Non-pigmented ciliary epithelial cell (primary cell): Measurements from ENCODE around the gene CDH12.

ENCODE experiments used
- DNase-seq: peaks from one replicate; pipeline ENCODE4 v3.0.0-alpha.2; 2010; ENCODE audit warnings: low read depth

Gene CDH12

DNA sequence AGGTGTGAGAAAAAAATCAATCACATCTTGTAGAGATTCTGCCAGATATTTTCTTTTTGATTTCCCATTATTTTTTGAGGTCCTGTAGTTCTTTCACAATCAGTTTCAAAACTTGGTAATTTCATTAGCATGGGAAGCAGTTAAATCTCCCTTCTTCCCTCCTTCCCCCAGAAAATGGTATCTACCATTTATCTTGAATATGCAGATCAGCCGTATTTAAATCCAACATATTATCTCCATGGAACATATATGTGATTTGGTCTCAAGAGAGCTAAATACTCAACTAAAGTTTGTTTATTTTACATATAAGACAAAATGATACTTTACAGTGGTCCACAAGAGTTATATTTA lies 1034.8 kb downstream of the CDH12 start:
- no peak for DNase-seq

GRCh38 chr5:21817668-21818369 lies 1035.3 kb downstream of the CDH12 start:
- no peak for DNase-seq

GRCh38 chr5:21810737-21811316 lies 1042.3 kb downstream of the CDH12 start:
- DNase-seq = no peak

GRCh38 chr5:21809611-21810010 lies 1043.5 kb downstream of the CDH12 start:
- no peak for DNase-seq

DNA sequence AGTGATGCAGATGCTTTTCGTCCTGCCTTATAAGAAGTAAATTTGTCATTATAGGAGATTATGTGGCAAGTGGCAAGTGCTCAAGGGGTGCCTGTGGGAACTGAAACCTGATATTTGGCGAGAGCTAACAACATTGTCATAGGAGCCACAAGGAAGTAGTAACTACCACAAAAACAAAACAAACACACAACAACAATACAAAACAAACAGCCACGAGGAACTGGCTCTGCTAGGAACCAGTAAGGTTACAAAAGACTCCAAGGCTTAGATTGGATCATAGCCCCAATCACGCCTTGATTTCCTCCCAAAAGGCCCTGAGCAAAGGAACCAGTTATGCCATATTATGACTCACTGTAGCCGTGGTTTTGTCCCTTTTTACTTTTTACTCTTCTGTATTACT lies 1045.2 kb downstream of the CDH12 start:
- DNase-seq = no peak

DNA sequence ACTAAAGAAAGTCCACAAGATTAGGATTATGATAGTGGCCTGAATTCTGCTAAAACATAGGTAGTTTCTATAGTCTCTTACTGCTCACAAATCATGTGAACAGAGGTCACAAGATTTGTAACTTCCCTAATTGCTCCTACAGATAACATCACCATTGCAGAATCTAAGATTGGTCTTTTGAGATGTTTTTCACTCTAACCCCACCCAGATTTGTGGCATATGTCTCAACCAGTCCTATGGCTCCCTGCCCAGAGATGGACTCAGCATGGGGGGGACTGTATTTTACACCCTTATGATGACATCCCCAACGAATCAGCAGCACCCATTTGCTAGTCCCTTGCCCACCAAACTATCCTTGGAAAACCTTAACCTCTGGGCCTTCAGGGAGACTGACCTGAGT lies 1046.2 kb downstream of the CDH12 start:
- no peak for DNase-seq

DNA sequence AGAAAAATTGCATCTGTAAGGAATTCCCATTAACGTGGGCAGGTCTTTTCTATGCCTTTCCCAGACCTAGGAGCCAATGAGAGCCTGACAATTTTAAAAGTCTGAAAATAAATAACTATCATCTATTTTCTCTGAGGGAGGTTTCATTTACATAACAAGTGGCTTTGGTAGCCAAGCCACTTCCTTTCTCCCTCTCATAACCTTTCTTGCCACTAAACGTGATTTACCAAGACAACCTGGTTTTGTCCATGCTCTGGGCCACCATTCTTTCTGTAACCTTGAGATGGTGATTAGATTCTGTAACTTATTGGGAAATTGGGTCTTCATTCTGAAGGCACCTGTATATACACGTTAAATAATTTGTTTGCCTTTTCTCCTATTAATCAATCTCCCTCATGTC lies 1046.9 kb downstream of the CDH12 start:
- DNase-seq = no peak

GRCh38 chr5:21802869-21803490 lies 1050.2 kb downstream of the CDH12 start:
- no peak for DNase-seq

- DNase-seq = no peak
Measured at GRCh38 chr5:21802100-21802499, 1051.0 kb downstream of the CDH12 start.

DNA sequence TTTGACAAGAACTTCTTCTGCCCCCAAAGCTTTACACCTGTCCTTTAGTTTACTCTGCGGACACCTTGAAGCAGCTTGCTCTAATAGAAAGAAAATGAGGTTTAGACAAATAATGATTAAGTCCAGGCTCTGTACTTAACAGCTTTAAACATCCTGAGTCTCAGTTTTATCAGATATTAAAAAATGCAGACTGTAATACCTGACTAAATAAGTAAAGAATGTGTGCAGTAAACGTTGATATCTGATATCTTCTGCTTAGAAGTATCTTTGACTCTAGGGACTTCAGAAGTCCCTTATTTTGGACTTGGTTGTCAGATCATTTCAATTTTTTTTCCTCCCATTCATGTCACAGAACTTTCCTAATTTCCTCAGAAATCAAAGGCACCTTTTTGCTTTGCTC lies 1060.4 kb downstream of the CDH12 start:
- no peak for DNase-seq

- DNase-seq = no peak
Measured at GRCh38 chr5:21791304-21791703, 1061.8 kb downstream of the CDH12 start.

- no peak for DNase-seq
Measured at GRCh38 chr5:21784487-21784886, 1068.7 kb downstream of the CDH12 start.

DNA sequence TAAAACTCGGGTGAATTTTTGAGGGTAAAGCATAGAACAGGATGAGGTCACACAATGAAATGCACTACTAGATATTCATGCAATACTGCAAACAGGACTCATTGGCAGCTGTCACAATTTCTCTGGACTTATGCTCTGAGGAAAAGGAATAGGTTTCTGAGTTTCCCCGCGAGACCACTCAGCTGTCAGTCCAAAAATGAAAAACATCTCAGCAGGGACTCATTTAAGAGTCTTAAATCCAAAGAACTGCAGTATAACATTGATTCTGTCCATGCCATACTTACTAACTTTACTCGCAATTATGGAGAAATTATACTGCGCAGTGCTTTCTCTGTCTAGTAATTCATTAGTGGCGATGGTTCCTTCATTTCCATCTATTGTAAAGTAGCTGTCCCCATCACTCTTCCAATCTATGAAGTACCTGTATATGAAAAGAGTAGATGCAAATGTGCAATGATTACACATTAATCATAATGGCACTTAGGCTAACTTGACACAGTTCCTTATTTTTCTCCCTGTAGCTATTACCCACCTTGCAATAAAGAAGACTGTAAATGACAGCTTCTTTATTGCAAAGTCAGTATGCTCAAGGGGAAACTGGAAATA lies 1070.0 kb downstream of the CDH12 start:
- no peak for DNase-seq

DNA sequence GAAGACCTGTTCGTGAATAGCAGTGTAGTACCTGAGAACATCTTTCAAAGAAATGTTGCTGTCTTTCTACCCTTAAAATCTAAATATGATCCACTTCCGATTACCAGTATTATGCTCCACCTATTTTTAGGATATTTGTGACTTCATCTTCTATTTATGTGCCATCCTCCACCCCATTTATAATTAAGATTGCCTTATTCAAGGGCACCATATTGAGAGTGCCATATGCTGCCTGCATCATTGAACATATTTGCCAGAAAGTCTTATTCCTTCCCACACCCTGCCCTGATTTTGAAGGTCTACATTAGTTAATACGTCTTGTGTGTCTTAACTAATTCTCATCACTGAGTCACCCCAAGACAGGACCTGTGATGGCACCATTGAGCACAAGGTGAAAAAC lies 1076.7 kb downstream of the CDH12 start:
- no peak for DNase-seq

- no peak for DNase-seq
Measured at GRCh38 chr5:21774801-21775200, 1078.3 kb downstream of the CDH12 start.

DNA sequence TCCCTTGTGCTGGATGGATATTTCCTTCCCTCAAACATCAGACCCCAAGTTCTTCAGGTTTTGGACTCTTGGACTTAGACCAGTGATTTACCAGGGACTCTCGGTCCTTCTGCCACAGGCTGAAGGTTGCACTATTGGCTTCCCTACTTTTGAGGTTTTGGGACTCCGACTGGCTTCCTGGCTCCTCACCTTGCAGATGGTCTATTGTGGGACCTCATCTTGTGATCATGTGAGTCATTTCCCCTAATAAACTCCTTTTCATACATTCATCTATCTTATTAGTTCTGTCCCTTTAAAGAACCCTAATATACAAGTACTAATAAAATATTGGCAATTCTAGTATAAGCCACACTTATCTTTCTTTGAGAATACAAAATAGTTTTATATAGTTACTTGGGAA lies 1078.9 kb downstream of the CDH12 start:
- DNase-seq = no peak

DNA sequence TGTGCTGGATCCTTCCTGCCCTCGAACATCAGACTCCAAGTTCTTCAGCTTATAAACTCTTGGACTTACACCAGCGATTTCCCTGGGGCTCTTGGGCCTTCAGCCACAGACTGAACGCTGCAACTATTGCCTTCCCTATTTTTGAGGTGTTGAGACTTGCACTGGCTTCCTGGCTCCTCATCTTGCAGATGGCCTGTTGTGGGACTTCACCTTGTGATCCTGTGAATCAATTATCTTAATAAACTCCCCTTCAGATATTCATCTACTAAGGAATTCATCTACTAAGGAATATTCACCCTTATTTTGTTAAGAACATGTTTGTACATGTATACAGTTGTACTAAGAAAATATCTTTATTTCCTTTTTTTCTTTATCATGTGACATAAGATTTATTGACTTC lies 1079.7 kb downstream of the CDH12 start:
- DNase-seq = no peak

DNA sequence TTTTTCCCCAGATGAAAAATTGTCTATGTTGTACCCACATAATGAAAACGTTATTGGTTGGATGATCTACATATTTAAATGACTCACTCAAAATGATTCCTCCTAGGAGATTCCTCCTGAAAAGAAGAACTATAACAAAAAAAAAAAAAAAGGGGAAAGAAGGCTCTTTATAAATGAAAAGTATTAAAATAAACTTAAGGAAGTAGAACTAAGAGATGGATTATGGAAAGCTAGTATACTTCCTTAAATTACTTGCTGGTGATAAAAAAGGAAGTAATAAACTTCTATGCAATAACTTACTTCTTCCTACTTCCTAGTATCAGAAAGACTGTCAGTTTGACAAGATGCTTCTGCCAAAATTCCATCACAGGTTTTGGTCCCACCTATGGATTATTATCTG lies 1087.7 kb downstream of the CDH12 start:
- DNase-seq = no peak

DNA sequence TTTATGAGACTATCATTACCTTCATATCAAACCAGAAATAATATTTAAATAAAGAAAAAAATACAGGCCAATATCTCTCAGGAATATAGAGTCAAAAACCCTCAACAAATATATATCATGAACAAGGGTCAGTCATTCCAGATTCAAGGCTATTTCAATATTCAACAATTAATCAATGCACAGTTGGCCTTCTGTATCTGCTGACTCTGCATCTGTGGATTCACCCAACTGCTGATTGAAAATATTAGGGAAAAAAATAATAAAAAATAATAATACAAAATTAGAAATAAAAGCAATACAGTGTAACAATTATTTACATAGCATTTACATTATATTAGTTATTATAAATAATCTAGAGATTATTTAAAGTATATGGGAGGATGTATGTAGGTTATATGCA lies 1114.0 kb downstream of the CDH12 start:
- DNase-seq = no peak

DNA sequence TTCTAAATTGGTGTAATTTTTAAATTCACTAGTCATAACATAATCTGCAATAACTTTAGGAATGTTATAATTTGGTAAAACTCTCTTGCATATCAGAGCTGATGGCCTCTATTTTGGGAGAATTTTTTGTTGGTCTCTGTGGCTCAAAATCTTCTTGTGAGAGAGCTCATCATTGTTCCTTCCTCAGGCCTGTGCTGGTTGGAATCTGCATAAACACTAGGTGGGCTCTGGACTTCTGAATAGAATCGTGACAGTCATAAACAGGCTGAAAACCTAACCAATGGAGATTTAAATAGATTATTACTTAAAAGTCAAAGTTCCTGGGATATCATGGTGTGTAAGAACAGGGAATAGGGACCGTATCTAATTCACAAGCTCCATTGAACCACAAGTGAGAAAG lies 1129.6 kb downstream of the CDH12 start:
- DNase-seq = no peak

DNA sequence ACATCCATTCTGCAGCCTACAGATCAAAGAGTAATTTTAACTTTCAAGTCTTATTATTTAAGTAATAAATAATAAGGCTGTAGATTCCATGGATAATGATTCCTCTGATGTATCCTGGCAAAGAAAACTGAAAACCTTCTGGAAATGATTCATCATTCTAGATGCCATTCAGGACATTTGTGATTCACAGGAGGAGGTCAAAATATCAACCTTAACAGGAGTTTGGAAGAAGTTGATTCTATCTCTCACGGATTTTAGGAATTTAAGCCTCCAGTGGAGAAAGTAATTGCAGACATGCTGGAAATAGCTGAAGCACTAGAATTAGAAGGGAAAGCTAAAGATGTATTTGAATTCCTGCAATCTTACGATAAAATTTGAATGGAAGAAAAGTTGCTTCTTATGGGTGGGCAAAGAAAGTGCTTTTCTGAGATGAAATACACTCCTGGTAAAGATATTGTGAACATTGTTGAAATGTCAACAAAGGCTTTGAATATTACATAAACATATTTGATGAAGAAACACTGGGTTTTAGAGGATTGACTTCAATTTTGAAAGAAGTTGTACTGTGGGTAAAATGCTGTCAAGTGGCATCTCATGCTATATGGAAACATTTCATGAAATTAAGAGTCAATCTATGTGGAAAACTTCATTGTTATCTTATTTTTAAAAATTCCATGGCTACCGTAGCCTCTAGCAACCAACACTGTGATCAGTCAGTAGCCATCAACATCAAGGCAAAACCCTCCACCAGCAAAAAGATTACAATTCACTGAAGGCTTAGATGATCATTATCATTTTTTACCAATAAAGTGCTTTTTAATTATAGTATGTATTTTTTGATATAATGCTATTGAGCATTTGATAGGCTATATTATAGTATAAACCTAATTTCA lies 1141.0 kb downstream of the CDH12 start:
- no peak for DNase-seq

- DNase-seq = no peak
Measured at GRCh38 chr5:21709770-21710169, 1143.4 kb downstream of the CDH12 start.
